ENCODE results near the gene BTBD19. TPM values are rescaled to one million over a fixed set of nuclear protein-coding genes. Genes with fewer than 3 reads are reported as not detected.

The BTBD19 gene
- total RNA-seq, 1 donor from 2014 or later = 7.8 TPM

- DNase-seq (ENCODE audit: low spot score) = no peak
These were observed 47.4 kb downstream of the BTBD19 start for GRCh38 chr1:44855742-44856141.

DNA sequence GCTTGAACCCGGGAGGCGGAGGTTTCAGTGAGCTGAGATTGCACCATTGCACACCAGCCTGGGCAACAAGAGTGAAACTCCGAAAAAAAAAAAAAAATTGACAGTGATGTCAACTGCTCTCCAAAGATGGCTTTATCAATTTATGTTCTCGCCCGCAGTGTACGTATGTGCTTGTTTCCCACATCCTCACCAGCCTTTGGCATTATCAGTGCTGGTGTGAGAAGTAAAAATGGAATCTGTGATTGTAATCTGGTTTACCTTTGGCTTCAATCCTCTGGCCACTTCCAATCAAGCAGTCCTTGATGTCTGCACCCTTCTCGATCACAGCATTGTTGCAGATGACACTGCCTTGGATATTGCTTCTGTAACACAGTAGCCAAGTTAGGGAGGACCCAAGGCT is 49.1 kb downstream of the BTBD19 start:
- no peak for DNase-seq (ENCODE audit: low spot score)

GRCh38 chr1:44860331-44860730 is 52.0 kb downstream of the BTBD19 start:
- no peak for DNase-seq (ENCODE audit: low spot score)

DNA sequence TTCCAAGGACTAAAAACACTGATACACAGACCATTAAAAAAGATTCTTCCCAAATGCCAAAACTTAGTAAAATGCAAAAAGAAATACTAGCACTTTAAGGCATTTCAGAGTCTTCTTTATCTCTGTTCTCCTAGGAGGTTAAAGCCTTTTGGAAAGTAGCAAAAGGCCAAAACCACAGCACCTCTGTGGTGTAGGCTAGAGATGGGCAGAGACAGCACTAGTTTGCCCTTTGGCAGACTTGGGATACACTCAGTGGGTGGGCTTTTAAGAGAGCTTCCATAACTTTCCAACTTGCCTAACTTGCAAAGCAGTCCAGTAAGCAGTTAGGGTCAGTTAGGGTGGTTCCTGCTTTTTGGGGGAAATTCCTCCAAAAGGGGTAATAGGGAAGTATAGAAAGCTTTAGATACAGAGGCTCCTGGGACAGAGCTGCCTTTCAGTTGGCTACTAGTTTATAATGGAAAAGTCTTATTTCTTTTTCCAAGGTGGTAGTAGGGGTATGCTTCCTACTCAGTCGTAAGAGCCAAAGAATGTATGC is 52.6 kb downstream of the BTBD19 start:
- DNase-seq (ENCODE audit: low spot score) = no peak

GRCh38 chr1:44862829-44863401 is 54.6 kb downstream of the BTBD19 start:
- DNase-seq (ENCODE audit: low spot score) = no peak

Other genes with a start within 250 kb of the BTBD19 start
- gene TMEM53, start 134.0 kb upstream of the BTBD19 start, total RNA-seq = 21.0 TPM
- 3.7 TPM for gene ARMH1, start 133.8 kb upstream of the BTBD19 start, total RNA-seq
- not detected for gene RNU5D-1, start 77.4 kb upstream of the BTBD19 start, total RNA-seq
- 1.6 TPM for gene KIF2C, start 68.7 kb upstream of the BTBD19 start, total RNA-seq
- gene RPS8, start 33.0 kb upstream of the BTBD19 start, total RNA-seq = 1,176 TPM
- gene BEST4, start 20.4 kb upstream of the BTBD19 start, total RNA-seq = 0.37 TPM
- 14.7 TPM for gene PLK3, start 8.1 kb upstream of the BTBD19 start, total RNA-seq
- not detected for gene DYNLT4, start 1.2 kb upstream of the BTBD19 start, total RNA-seq
- 1.9 TPM for gene PTCH2, start 34.7 kb downstream of the BTBD19 start, total RNA-seq
- gene EIF2B3, start 178.1 kb downstream of the BTBD19 start, total RNA-seq = 19.3 TPM
- 59.6 TPM for gene HECTD3, start 202.8 kb downstream of the BTBD19 start, total RNA-seq
- gene UROD, start 203.7 kb downstream of the BTBD19 start, total RNA-seq = 53.5 TPM